Cerebellar nuclear complex (tissue), 1 donor: ENCODE results near the gene PARVG.

Experiments used
- DNase-seq, 2 experiments: peaks; one replicate each; lab custom pipeline; 2025; lab: John Stamatoyannopoulos, UW

The PARVG gene

GRCh38 chr22:44242946-44243724 is 62.4 kb downstream of the PARVG start:
- no peak for DNase-seq

- DNase-seq = no peak
Observed at GRCh38 chr22:44243761-44244160, 63.0 kb downstream of the PARVG start.

GRCh38 chr22:44244265-44244822 is 63.6 kb downstream of the PARVG start:
- DNase-seq = no peak

DNA sequence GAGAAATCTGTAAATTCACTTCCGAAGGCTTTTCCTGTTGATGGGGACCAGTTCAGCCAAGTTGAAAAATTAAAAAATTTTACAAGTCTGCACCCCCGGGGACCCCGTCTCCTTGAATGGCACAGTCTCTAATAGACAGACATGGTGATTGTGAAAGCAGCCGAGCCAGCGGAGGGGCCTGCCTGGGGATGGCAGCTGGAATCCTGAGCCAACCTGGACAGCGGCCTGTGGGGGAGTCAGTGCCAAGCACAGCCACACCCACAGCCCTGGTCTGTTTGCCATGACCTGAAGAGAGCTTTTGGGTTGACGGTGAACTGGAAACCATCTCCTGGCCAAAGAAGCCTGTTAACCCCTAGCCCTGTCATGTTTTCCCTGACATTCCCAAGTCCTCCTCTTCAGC is 64.7 kb downstream of the PARVG start:
- no peak for DNase-seq

DNA sequence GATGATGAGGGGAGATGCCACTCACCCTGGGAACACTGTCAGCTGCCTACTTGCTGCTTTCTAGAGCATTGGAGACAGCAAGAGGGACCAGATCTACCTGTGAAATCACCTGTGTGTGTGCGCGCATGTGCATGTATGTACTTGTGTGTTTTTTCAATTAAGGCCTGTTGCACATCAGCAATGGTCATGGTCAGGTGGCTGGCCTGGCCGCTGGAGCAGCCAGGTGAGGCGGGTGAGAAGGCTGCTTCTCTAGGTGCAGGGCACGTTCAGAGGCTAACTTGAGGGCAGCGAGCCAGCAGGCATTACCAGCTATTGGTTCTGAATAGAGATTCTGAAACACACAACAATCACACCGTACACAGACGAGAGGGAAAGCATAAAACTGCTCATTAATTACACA is 65.1 kb downstream of the PARVG start:
- DNase-seq = no peak

GRCh38 chr22:44246615-44247326 is 66.0 kb downstream of the PARVG start:
- DNase-seq = no peak

DNA sequence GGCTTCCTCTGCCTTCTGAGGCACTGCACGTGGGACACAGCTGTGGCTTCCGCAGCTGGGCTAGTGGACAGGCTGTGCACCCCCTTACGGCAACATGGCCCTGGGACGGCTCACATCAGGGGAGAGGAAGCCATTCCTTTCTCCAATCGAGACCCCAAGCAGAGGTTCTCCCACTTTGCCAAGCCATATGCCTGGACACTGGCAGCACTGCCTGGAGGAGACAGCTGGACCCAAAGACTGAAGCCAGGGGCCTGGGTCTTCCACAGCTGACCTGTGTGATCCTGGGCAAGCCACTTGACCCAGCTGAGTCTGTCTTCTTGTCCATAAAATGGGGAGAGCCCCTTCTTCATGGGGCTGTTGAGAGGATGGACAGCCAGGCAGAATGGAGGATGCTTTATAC is 66.6 kb downstream of the PARVG start:
- no peak for DNase-seq

GRCh38 chr22:44247923-44248892 is 67.5 kb downstream of the PARVG start:
- DNase-seq = no peak

GRCh38 chr22:44248926-44249325 is 68.2 kb downstream of the PARVG start:
- no peak for DNase-seq

- DNase-seq = no peak
Observed at GRCh38 chr22:44249376-44250147, 68.8 kb downstream of the PARVG start.

- no peak for DNase-seq
Observed at GRCh38 chr22:44254811-44255210, 74.1 kb downstream of the PARVG start.

DNA sequence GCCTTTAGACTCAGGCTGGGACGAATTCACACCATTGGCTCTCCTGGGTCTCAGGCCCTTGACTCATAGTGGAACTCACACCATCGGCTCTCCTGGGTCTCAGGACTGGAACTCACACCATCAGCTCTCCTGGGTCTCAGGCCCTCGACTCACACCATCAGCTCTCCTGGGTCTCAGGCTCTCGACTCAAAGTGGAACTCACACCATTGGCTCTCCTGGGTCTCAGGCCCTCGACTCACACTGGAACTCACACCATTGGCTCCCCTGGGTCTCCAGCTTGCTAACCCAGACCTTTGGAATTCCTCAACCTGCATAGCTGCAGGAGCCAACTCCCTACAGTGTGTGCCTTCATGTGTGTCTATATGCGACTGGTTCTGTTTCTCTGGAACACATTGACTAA is 75.4 kb downstream of the PARVG start:
- no peak for DNase-seq

DNA sequence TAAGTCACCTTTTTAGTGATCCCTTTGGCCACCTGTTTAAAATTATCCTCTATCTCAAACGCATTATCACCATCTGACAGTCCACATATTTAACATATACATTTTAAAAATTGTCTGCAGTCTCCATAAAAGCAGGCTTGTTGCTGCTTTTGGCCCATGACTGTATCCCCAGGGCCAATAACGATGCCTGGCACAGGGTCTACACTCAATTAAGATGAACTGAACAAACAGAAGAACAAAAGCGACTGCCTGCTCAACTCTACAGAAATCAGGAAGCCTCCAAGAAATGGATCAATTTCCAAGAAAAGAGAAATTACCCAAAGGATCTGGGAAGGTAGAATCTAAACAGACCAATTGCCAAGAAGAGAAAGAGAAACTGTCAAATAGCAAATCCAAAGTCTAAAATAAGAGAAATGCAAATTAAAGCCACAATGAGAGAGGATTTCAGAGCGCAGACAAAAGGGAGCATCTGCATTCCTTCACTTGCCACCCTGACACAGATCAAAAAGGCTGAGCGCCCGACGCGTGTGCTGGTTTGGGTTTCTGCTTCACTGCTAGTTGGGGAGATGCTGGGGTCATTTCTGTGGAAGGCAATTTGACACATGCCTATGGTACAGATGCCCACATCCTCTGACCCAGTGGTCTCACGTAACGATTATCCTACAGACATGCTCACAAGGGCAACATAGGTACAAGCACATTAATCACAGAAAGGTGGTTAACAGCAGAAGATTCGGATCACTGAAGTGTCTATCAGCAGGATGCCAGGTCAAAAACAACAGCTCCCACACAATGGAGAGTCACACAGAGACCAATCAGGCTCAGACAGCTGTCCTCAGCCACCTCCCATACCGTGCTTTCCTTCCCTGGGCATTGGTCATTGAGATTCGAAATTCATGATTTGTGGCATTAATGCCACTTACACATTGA is 76.1 kb downstream of the PARVG start:
- DNase-seq = no peak
